Right ventricle myocardium superior (tissue), 1 donor: ENCODE measurements around the gene ADAT3. TPM values are rescaled to one million over a fixed set of nuclear protein-coding genes. Genes with fewer than 3 reads are reported as not detected.
A peak's percentile ranks its signal among the peaks of the same experiment; 100 is the strongest.
"Not testable (repeated sequence)": the region's sequence is repeated elsewhere in the genome, so short reads cannot be mapped to it uniquely, and the experiment has no call there.

Experiments used
- ATAC-seq: fragments of 200-7000 bp; cut with Tn5 transposase; one replicate; pipeline ENCODE4 v1.9.1; 2020; ENCODE audit warnings: mild to moderate bottlenecking; ENCODE audit not compliant: poor library complexity
- DNase-seq: peaks from one replicate; pipeline ENCODE4 v3.0.0-alpha.2; 2020
- intact Hi-C: fragments of 100-400 bp; cut with DNase I; formaldehyde crosslinking; loops from one replicate; pipeline ENCODE4 v1.11.2; 2022
- total RNA-seq: library from RNA; stranded (reverse); fragmentation: NEBNext Ultra II Directional; extraction: Animal tissue kit (Norgen Biotek cat#: 25700); gene quantifications from one replicate; pipeline ENCODE4 v1.2.1, GENCODE V29; 2021
- donor health status: DM: no; HTN: yes; CAD: no; lungs with severe emphysema.

The ADAT3 gene
- total RNA-seq, 1 donor from 2014 or later: 2.1 TPM

DNA sequence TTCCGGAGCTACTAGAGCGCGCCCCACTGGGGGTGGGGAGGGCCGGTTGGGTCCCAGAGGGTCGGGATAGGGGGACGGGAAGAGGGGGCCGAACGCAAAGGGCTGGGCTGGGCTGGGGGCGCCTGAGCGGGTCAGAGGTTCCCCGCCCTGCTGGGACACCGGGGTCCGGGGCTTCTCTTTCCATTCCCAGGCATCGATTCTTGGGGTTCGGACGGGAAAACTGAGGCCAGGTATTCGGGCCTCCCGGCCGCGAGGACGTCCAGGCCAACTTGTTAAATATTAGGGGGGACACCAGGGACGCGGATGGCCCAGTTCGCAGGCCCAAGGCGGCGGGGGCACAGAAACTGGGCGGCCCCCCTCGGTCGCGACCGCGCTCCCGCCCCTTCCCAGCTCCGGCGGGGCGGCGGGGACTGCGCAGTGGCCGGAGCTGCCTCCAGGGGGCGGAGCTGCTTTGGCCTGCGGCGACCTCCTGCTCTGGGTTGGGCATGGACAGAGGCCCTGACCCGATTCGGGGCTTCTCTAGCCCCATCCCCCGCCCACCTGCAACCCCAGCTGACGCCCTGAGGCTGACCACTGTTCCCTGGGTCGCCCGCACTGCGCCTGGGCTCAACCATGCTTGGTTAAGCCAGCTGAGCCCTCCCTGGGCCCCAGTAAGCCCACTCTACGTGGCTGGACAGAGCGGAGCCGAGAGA, 40.6 kb upstream of the ADAT3 start:
- DNase-seq (peak; percentile 89), ATAC-seq (peak; percentile 76)
- intact Hi-C loops: no loop called here

DNA sequence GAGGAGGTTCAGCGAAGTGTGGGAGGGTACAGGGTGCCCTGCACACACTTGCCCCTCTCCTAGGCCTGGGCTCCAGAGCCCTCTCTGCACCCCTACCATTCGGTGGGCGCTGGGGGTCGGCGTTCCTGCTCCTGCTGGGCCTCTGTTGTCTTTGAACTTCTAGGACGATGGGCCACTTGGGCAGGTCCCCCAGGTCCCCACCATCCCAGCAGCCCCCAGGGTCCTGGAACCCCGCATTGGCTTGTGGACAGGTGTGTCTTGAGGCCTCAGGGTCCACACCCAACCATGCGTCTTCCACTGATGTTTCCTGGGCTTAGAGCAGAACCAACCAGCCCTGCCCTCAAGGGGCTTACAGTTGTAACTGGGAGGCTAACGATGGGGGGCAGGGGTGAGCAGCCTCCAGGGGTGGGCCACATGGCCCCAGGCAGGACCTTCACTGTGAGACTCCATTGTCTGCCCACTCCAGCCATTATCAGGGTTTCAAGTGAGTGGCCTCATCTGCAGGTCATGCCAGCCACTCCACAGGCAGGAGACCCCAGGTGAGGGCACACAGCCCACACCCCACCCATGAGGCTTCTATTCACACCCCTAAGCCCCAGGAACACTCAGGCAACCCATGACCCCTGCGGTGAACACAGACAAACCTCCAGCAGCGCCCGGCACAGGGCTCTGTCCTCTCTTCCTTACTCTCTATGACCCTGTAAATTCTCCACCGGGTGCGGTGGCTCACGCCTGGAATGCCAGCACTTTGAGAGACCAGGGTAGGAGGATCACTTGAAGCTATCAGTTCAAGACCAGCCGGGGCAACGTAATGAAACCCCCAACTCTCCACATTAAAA, 39.8 kb upstream of the ADAT3 start:
- ATAC-seq: no peak
- DNase-seq: no peak
- intact Hi-C loops: no loop called here

DNA sequence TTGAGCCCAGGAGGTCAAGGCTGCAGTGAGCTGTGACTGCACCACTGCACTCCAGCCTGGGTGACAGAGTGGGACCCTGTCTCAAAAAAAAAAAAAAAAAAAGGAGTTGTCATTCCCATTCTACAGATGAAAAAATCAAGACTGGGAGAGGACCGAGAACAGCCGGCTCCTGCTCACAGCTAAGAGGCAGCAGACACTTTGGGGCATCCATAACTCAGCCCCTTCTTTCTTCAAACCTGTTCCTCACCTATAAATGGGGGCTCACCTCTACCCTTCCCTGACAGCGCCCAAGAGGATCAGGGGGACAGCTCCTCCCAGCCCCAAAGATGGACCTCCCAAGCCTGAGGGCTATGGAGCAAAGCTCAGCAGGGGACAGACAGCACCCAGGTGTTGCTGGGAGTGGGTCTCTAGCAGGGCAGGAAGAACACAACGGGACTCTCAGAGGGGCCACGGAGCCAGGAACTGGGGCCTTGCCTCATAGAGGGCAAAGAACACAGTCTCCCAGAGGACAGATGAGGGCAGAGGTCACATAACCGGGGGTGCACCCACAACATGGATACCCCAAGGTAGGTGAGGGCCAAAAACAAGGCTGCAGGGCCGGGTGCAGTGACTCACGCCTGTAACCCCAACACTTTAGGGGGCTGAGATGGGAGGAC, 38.4 kb upstream of the ADAT3 start:
- intact Hi-C loops: no loop called here
- ATAC-seq: no peak
- no peak for DNase-seq

DNA sequence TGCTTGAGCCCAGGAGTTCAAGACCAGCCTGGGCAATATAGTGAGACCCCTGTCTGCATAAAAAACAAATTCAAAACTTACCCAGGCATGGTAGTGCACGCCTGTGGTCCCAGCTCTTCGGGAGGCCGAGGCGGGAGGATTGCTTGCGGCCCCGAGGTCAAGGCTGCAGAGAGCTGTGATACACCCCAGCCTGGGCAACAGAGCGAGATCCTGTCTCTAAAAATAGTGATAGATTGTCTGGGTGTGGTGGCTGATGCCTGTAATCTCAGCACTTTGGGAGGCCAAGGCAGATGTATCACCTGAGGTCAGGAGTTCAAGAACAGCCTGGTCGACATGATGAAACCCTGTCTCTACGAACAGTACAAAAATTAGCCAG, 37.9 kb upstream of the ADAT3 start:
- intact Hi-C loops: no loop called here
- ATAC-seq (no peak), DNase-seq (no peak)

DNA sequence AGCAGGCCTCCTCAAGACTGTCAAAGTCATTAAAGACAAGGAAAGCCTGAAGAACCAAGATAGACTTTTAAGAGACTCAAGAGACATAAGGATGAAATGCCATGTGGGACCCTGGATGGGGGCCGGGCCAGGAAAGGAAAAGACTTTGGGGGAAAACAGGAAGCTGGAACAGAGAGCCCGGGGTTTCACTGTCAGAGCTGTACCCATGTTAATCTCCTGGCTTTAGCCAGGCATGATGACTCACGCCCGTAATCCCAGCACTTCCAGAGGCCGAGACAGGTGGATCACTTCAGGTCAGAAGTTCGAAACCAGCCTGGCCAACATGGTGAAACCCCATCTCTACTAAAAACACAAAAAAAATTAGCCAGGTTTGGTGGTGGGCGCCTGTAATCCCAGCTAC, 36.2 kb upstream of the ADAT3 start:
- ATAC-seq (no peak), DNase-seq (no peak)
- intact Hi-C loops: no loop called here

DNA sequence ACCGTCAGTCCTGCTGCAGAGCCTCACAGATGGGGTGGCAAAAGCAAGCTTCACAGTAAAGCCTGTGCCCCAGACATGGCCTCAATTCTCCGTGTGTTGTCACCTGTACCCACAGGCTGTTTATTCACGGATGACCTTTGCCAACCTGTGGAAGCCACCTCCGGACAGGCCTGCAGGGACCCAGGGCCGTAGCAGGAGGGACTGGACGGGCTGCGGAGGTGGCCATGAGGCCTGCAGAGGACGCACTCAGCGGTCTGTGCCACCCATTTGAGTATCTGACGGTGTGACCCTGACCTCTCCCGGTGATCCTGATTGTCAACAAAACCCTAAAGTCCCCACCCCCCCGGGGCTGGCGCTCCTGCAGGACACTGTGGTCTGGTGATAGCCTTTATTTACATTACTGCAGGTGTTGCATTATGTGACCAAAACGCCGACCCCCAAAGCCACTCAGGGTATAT, 34.0 kb upstream of the ADAT3 start:
- ATAC-seq (no peak), DNase-seq (no peak)
- intact Hi-C loops: no loop called here

DNA sequence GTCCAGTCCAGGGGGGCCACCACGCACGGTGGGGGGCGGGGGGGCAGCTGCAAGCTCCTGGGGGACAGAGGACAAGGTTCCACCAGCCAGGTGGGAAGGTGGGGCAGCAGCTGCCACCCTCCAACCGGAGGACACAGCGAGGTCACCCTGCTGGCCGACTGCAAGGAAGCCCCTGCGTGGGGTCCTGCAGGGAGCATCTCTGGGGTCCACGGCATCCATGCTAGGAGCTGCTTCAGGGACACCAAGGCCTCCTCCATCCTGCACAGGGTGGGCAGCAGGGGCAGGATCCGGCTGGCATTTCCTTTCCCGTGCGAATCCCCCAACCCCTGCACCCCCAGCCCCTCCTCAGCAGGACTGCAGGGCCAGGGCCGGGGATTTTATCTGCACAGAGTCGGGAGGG, 33.6 kb upstream of the ADAT3 start:
- ATAC-seq (no peak), DNase-seq (no peak)
- intact Hi-C loops: no loop called here

DNA sequence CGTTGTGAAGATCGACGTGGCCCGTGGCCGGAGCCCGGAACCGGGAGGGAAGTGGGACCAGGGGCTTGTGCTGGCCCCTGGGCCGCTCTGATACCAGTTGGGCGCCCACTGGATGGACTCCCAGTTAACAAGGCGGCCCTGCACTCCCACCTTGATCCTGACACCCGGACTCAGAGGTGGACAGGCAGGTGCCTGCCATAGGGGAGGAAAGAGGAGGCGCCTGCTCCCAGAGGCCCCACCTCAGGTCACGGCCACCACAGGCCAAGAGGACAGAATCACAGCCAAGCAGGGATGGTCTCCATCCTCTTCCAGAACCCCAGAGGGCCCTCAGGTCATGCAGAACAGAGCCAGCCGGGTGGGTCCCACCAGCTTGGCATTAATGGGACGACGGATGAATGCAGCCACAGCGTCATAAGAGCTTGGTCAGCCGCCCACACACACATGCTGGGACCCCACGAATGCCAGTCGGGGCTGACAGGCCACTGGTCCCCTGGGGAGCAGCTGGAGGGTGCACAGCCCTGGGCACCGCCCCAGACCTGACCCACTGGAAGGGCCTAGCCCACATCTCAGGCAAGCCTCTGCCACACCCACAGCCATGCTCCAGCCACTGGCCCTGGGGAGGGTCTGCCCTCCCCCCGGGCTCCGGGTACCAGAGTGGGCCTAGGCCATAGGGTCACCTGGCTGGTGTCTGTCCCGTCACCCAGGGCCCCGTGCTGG, 32.2 kb upstream of the ADAT3 start:
- ATAC-seq (no peak), DNase-seq (no peak)
- intact Hi-C loops: no loop called here

DNA sequence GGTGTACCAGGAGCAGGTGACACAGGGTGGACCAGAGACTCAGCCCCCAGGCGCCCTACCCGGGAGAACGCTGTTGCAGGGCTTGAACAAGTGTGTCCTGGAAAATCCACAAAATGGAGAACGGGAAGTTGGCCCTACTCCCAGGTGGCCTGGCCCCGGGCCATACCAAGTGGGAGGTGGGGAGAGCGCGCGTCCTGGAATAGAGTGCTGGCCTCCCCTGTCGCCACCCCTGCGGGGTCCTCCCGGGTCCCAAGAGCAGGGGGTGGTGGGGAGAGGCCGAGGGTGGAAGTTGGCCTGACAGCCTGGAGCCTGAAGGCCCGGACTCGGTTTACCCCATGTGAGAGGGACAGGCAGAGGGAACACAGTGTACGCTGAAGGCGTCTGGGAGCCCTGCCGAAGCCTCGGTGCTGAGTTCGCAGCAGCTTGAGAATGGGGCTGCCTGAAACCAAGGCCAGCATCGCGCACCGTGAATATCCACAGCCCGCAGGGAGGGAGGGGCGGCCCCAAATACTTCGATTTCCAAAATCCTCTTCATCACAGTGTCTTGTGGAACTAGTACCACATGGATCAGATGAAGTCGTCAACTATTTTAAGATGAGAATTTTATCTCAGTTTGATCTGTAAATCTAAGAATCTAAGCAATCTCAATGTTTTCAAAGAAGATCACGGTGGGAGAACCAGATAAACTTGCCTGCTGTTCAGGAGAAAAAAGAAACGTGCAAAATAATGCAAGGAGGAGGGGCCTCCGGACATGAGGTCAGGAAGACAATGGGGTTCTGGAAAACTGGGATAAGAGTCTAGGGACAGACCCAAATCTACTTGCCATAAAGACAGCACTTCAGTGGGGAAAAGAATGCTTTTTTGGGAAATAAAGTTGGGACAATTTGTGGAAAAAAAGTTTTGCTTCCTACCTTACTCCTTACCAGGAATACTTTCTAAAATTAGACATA, 31.4 kb upstream of the ADAT3 start:
- DNase-seq (peak; percentile 76), ATAC-seq (peak; percentile 31)
- intact Hi-C loops: no loop called here

DNA sequence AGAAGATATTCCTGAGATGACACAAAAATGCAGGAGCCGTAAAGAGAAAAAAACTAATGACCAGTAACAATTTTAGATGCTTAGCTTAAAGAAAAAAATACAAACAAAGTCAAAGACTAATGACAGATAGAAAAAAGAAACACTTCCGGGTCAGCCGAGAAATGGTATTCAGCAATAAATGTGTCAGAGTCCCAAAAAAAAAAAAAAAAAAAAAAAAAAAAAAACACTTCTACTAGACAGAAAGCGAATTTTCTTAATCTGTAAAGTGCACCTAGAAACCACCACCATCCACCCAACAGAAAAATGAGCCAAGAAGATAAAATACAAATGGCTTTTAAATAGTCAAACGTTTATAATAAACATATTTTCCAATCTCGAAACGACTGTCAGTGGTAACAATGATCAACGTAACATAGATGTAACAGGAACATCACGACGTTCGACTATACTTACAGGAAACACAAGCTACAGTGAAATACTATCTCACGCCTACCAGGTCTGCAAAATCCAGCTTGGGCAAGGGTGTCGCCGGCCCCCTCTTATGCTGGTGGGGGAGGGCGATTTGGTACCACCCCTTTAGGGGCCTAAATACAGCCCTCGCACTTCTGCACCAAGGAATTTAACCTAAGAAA, 30.5 kb upstream of the ADAT3 start:
- DNase-seq (no peak), ATAC-seq (no peak)
- intact Hi-C loops: no loop called here

DNA sequence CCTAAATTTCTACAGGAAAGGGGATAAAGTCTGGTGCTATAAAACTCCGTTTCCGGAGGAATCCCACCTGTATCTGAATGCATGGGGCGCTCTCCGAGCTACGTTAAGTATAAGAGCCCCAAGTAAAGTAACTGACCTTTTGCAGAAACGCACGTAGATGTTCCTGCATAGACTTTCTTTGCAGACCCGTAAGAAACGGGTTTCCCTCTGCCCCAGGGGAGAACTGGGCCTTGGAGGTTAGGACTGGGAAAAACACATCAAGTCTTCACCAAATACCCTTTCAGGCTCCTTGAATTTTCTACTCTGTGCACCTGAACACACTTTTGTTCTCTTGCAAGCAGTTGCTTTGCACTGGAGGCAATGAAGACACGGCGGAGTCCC, 29.9 kb upstream of the ADAT3 start:
- DNase-seq, ATAC-seq, intact Hi-C loops: not testable (repeated sequence)

DNA sequence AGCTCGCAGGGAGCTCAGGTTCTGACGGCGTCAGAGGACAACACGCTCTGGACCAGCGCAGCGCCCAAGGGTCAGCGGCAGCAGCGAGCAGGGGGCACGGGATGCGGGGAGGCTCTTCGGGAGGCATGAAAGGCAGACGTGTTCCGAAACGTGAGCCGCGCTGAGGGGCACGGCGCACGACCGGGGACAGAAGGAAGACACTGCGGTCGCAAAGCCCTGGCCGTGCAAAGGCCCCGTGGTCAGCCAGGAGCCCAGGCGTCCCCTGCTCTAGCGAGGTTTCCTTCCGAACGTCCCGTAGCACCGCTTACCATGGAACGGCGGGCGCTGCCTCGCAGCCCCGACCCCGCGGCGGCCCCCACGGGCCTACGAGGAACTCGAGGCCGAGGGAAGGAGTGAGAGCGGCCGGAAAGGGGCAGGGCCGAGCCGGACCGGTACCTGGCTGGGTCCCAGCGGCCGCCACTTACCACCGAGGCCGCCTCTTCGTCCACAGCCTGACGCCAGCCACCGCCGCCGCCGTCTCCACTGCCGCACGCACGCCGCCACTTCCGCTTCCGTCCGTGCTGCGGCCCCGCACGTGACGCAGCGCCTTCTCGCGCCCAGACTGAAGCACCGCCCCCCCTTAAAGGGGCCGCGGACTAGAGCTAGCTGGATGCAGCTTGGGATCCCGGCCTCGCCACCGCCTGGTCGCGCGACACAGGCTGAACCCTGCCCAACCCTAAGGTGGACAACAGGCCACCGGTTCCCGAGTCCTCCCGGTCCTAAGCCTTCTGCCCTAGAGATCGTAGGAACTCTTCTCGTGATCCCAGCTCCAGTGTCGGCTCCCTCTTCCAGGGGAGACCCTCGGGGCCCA, 29.3 kb upstream of the ADAT3 start:
- peak; percentile 97 for DNase-seq
- peak; percentile 96 for ATAC-seq
- intact Hi-C loops: no loop called here

DNA sequence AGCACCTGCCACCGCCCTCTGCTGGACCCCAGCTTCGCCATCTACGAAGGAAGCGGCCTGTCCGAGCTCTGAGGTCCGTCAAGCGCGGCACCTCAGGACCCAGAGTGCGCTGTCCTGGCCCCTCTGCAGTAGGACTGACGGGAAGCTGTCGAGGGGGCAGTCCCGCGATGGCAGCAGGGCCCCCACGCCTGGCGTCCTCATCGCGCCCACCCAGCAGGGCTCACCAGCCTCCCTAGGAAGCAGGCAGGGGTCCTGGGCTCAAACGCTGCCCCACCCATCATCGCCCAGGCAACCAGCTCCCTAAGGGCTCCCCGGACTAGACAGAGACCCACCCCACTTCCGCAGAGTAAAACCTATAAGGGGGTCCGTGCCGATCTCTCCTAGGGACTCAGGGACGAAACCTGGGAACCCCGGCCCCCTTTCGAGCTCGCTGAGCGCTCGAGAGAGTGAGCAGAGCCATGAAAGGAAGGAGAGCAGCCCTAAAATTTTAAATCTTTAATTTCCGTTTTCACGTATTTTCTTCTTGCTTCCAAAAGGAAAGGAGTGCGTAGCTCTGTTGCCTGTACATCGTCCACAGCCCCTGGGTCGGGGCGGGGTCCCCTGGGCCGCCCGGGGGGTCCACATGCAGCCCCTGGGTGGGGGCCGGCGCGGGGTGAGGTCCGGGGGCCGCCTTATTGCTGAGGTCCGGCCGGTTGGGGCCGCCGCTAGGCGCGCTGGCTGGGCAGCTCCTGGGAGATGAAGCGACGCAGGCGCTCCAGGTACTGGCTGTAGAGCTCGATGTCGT, 28.5 kb upstream of the ADAT3 start:
- intact Hi-C loops, DNase-seq: not testable (repeated sequence)
- ATAC-seq: peak; percentile 0

DNA sequence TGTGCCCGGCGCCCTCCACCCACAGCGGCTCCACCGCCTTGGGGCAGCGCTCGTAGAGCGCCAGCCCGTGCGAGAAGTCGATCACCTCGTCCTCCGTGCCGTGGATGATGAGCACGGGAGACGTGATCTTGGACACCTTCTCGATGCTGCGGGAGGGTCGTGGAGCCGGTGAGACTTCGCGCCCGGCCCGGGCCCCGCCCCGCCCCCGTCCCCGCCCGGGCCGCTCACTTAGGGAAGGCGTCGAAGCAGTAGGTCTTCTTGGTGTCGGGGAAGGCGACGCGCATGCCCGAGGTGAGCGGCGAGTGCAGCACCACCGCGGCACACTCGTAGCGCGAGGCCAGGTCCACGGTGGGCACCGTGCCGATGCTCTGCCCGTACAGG, 27.9 kb upstream of the ADAT3 start:
- DNase-seq, ATAC-seq, intact Hi-C loops: not testable (repeated sequence)

DNA sequence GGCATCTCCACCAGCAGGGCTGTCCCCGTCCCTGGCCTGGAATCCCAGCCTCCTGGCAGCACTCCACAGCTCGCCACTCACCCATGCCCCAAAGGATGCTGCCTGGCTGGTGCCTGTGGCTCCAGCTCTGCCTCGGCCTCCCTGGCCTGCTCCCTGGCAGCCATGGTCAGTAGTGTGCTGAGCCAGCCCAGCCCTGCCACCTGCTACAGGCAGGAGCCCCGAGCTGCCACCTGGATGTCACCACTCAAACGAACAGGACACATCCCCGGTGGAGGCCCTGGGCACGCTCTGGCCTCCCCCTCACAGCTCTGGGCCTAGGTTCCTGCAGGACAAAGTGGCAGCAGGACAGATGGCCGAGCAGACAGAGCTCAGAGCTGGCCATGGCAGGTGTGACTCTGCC, 26.6 kb upstream of the ADAT3 start:
- DNase-seq: not testable (repeated sequence)

DNA sequence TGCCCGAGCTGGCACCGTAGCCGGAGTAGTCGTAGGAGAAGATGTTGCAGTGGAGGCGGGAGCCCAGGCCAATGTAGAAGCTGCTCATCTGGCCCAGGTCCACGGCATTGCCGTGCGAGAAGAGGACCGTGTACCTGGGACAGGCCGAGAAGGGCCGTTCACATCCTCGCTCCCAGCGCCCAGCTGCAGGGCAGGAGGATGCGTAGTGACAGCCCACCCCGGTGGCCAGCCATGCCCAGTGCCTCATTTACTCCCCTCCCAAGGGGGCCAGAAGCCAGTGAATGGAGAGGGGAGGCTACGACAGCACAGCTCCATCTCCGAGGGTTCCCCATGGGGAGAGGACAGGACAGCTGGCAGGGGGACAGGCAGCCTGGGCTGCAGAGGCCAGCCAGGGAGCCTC, 25.2 kb upstream of the ADAT3 start:
- intact Hi-C loops, DNase-seq, ATAC-seq: not testable (repeated sequence)

More for the DNA sequence above, 26.6 kb upstream of the ADAT3 start:
- intact Hi-C loops, ATAC-seq: not testable (repeated sequence)
